ENCODE measurements around the gene CELA1. TPM values are rescaled to one million over a fixed set of nuclear protein-coding genes. Genes with fewer than 3 reads are reported as not detected.

CELA1 gene
- total and polyA plus RNA-seq, 7 donors: not detected

DNA sequence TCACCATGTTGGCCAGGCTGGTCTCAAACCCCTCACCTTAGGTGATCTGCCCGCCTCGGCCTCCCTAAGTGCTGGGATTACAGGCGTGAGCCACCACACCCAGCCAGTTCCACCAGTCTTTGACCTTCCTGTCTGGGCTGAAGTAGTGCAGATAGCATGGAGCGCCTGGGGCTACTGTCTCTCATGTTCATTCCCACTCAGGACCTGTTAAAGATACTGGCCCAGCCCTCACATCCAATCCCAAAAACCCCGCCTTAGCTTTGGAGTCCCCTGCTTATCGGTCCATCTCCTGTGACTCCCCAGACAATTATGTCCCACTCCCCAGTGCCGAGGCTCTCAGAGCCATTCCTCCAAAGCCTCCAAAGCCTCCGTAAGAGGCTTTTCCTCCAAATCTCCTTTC, 12.0 kb upstream of the CELA1 start:
- no peak for DNase-seq
- TF ChIP-seq, protein P1, sequence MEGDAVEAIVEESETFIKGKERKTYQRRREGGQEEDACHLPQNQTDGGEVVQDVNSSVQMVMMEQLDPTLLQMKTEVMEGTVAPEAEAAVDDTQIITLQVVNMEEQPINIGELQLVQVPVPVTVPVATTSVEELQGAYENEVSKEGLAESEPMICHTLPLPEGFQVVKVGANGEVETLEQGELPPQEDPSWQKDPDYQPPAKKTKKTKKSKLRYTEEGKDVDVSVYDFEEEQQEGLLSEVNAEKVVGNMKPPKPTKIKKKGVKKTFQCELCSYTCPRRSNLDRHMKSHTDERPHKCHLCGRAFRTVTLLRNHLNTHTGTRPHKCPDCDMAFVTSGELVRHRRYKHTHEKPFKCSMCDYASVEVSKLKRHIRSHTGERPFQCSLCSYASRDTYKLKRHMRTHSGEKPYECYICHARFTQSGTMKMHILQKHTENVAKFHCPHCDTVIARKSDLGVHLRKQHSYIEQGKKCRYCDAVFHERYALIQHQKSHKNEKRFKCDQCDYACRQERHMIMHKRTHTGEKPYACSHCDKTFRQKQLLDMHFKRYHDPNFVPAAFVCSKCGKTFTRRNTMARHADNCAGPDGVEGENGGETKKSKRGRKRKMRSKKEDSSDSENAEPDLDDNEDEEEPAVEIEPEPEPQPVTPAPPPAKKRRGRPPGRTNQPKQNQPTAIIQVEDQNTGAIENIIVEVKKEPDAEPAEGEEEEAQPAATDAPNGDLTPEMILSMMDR (IDR thresholded peaks at IDR 0.05): no peak
- H3K9me3 ChIP-seq: no peaks in the 10 kb centered on the region
- H3K36me3 ChIP-seq (ENCODE audit: insufficient read depth in 1 of 2, low read depth in 1 of 2): no peaks in the 10 kb centered on the region
- no peak for ATAC-seq
- no peaks in the 10 kb centered on the region for H3K4me1 ChIP-seq
- WGBS, 3 donors: 94 to 98% (median 97%) methylated on average over 8 of the region's 8 CpGs
- H3K27ac ChIP-seq: no peak overlapping the region
- intact Hi-C loops (cut with DNase I): no loop called here
- H3K4me3 ChIP-seq: no peak overlapping the region
- H3K27me3 ChIP-seq (ENCODE audit: insufficient read depth in 3 of 3, low read length in 2 of 3): peaks cover 0 to 5% (median 0%) of the 10 kb centered on the region in 3 donors

DNA sequence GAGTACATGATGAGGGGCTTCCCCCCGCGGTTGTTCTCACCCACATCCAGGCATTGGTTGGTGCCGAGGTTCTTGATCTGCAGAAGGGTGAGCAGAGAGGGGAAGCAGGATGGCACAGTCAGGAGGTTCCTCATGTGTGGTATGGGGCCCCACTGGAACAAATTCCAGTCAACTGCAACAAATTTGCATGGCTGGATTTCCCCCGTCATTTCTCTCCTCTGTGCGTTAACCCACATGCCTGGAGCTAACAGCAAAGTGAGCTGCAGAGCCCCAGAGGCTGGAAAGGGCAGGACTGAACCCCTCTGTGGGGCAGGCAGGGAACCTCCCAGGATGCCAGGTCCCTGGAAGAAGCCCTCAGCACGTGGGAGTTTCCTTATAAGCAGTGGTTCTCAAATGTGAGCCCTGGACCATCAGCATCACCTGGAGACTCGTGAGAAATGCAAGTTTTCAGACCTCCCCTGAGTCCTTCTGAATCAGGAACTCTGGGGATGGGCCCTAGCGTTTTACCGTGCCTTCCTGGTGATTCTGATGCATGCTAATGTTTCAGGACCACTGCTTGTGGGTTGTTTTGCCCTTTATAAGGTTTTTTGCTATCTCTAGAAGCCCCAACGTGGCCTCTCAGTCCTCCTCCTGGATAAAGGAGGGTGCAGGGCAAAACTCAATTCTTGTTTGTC, 11.0 kb upstream of the CELA1 start:
- no peaks in the 10 kb centered on the region for H3K4me1 ChIP-seq
- H3K9me3 ChIP-seq: no peaks in the 10 kb centered on the region
- intact Hi-C loops (cut with DNase I): no loop called here
- ATAC-seq: no peak
- TF ChIP-seq, protein P1 (IDR thresholded peaks at IDR 0.05): no peak
- DNase-seq: no peak
- H3K27ac ChIP-seq: no peak overlapping the region
- H3K4me3 ChIP-seq: no peak overlapping the region
- H3K27me3 ChIP-seq (ENCODE audit: insufficient read depth in 3 of 3, low read length in 2 of 3): peaks cover 0 to 5% (median 0%) of the 10 kb centered on the region in 3 donors
- no peaks in the 10 kb centered on the region for H3K36me3 ChIP-seq (ENCODE audit: insufficient read depth in 1 of 2, low read depth in 1 of 2)
- WGBS, 3 donors: 70 to 77% (median 77%) methylated on average over 10 of the region's 10 CpGs

DNA sequence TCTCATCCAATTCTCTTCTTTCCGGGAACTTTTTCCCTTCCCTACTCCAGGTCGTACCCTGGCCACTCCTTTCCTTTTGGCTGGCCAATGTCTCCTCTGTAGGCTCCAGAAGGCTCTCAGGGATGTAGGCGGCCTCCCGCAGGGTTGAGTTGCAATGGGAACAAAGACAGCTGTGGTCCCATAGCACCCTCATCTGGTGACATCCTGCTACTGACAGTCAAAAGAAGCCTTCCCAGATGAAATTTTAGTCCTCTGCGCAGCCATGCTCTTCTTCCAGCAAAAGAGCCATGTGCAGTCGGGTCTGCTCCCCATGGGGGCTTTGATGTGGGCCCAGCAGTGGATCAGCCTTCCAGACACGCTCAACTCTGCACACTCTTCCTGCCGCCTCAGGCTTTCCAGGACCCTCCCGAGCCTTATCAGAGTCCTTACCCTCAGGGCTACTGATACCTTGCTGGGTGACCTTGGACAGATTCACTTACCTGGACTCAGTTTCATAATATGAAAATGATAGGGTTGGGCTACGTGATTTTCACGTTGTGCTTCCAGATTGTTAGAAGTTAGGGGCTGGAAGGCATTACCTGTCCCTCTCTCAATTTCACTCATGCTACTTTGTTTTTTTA, 5.5 kb upstream of the CELA1 start:
- ATAC-seq: peak; percentile 49 to 71 (median 65)
- DNase-seq: no peak
- Histone ChIP-seq H3K36me3 (ENCODE audit: insufficient read depth in 1 of 2, low read depth in 1 of 2) (no peaks in the 10 kb centered on the region), H3K27ac (no peak overlapping the region), H3K9me3 (no peaks in the 10 kb centered on the region), H3K4me1 (no peaks in the 10 kb centered on the region), H3K4me3 (no peak overlapping the region), H3K27me3 (ENCODE audit: insufficient read depth in 3 of 3, low read length in 2 of 3) (no peaks in the 10 kb centered on the region)
- WGBS, 3 donors: 33 to 39% (median 38%) methylated on average over 11 of the region's 11 CpGs
- intact Hi-C loops (cut with DNase I): no loop called here
- TF ChIP-seq, protein P1 (IDR thresholded peaks at IDR 0.05): peak; percentile 46

DNA sequence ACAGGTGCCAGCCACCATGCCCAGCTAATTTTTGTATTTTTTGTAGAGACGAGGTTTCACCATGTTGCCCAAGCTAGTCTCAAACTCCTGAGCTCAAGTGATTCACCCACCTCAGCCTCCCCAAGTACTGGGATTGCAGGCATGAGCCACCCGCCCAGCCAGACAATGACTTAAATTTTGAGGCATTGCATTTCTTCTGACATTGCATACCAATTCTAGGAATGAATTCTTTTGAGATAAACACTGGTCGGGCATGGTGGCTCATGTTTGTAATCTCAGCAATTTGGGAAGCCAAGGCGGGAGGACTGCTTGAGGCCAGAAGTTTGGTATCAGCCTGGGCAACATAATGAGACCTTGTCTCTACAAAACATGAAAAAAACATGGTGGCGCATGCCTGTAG, 2.5 kb upstream of the CELA1 start:
- H3K27me3 ChIP-seq (ENCODE audit: insufficient read depth in 3 of 3, low read length in 2 of 3): no peaks in the 10 kb centered on the region
- no peak for DNase-seq
- H3K4me3 ChIP-seq: no peak overlapping the region
- H3K36me3 ChIP-seq (ENCODE audit: insufficient read depth in 1 of 2, low read depth in 1 of 2): no peaks in the 10 kb centered on the region
- 82 to 88% (median 86%) methylated on average over 5 of the region's 5 CpGs for WGBS, 3 donors
- no peak for ATAC-seq
- H3K9me3 ChIP-seq: no peaks in the 10 kb centered on the region
- H3K27ac ChIP-seq: no peak overlapping the region
- TF ChIP-seq, protein P1 (IDR thresholded peaks at IDR 0.05): no peak
- no peaks in the 10 kb centered on the region for H3K4me1 ChIP-seq
- intact Hi-C loops (cut with DNase I): loop anchor here in 1 of 2 donors (10.0 kb wide), 1 partner anchor 584 kb away; the partner anchor contains the start of gene ATF1
